ENCODE results near the gene SMYD3.

The SMYD3 gene

DNA sequence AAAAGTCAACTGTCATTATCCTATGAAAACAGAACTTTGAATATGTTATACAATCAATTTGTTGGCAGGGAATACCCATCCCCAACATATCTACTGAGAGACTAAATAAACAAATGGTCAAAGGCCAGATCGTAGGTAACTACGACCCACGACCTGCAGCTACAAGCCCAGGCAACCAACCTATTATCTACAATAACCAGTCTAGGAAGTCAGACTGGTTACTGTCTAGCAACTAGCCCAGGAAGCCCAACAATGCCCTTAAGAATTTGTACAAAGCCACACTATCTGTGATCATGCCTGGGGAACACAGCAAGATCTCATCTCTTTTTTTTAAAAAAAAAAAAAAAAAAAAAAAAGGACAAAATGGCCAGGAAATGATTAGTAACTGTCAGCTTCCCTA, 58.7 kb downstream of the SMYD3 start:
- Histone ChIP-seq H3K36me3 (replicated peaks) (no peaks in the 10 kb centered on the region), H3K27ac (no peak overlapping the region), H3K4me3 (ENCODE audit: low read depth, low read length) (no peak overlapping the region), H3K27me3 (replicated peaks) (no peaks in the 10 kb centered on the region)
- TF ChIP-seq, protein P1, sequence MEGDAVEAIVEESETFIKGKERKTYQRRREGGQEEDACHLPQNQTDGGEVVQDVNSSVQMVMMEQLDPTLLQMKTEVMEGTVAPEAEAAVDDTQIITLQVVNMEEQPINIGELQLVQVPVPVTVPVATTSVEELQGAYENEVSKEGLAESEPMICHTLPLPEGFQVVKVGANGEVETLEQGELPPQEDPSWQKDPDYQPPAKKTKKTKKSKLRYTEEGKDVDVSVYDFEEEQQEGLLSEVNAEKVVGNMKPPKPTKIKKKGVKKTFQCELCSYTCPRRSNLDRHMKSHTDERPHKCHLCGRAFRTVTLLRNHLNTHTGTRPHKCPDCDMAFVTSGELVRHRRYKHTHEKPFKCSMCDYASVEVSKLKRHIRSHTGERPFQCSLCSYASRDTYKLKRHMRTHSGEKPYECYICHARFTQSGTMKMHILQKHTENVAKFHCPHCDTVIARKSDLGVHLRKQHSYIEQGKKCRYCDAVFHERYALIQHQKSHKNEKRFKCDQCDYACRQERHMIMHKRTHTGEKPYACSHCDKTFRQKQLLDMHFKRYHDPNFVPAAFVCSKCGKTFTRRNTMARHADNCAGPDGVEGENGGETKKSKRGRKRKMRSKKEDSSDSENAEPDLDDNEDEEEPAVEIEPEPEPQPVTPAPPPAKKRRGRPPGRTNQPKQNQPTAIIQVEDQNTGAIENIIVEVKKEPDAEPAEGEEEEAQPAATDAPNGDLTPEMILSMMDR (IDR thresholded peaks at IDR 0.05; ENCODE audit: low read depth, low read length, missing control alignments) = no peak
- DNase-seq = no peak
- in situ Hi-C loops (cut with HindIII; ENCODE audit: low pct_ligation_motif_present, low sequenced_read_pairs) = no loop called here

DNA sequence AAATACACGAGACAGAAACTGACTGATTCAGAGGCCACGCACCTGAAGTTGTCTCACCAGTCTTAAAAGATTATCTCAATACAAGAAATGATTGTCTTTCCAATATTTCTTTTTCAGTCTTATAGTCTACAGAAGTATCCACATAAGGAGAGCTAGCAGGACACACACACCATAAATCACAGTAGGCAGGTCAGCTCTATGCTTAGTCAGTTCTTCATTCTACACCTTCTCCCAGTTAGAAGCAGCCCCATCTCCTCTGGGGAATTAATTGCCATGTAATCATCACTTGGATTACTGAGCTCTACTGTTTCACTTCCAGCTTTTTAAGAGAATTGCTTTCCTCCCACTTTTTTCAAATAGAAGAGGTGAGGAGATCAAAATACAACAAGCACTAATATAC, 59.6 kb downstream of the SMYD3 start:
- in situ Hi-C loops (cut with HindIII; ENCODE audit: low pct_ligation_motif_present, low sequenced_read_pairs) = no loop called here
- H3K27ac ChIP-seq = no peak overlapping the region
- TF ChIP-seq, protein P1 (IDR thresholded peaks at IDR 0.05; ENCODE audit: low read depth, low read length, missing control alignments) = no peak
- no peaks in the 10 kb centered on the region for H3K36me3 ChIP-seq (replicated peaks)
- no peaks in the 10 kb centered on the region for H3K27me3 ChIP-seq (replicated peaks)
- H3K4me3 ChIP-seq (ENCODE audit: low read depth, low read length) = no peak overlapping the region
- DNase-seq = no peak

DNA sequence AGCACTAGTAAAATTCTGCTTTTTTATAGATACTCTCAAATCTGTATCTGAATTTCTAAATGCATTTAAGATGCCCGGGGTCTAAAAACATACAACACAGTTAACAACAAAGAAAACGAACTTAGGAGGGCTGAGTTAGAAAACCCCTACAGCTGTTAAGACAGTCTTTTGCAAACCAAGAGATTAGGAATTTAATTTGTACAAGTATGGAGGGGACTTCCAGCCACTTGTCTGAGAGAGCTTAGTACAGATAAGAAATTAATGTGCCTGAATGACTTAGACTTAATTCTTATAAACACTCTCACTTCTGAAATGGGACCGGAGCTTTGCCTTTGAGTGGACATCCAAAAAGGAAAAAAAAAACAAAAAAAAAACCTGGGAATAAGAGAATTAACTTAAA, 61.6 kb downstream of the SMYD3 start:
- H3K27me3 ChIP-seq (replicated peaks) = no peaks in the 10 kb centered on the region

DNA sequence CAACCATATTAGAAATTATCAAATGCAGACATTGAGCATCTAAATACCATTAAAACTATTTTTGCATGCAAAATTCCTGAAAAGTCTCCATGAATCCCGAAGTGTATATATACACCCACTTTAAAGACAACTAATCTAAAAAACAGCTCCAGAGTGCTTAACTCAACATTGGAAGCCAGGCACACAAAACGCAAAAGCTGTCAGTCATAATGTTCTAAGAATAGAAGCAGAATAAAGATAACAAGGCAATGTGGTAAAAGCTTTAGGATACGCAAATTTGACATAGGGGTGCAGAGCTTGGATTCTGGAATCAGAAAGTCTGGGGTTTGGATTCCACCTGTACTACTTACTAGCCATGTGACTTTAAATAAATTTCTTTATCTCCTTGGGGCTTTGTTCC, 62.5 kb downstream of the SMYD3 start:
- no peak for DNase-seq
- in situ Hi-C loops (cut with HindIII; ENCODE audit: low pct_ligation_motif_present, low sequenced_read_pairs) = no loop called here
- Histone ChIP-seq H3K27me3 (replicated peaks) (no peaks in the 10 kb centered on the region), H3K27ac (no peak overlapping the region), H3K4me3 (ENCODE audit: low read depth, low read length) (no peak overlapping the region), H3K36me3 (replicated peaks) (no peaks in the 10 kb centered on the region)
- TF ChIP-seq, protein P1 (IDR thresholded peaks at IDR 0.05; ENCODE audit: low read depth, low read length, missing control alignments) = no peak

More for the DNA sequence above, 61.6 kb downstream of the SMYD3 start:
- H3K36me3 ChIP-seq (replicated peaks) = no peaks in the 10 kb centered on the region
- H3K27ac ChIP-seq = no peak overlapping the region
- no peak overlapping the region for H3K4me3 ChIP-seq (ENCODE audit: low read depth, low read length)
- in situ Hi-C loops (cut with HindIII; ENCODE audit: low pct_ligation_motif_present, low sequenced_read_pairs) = no loop called here
- no peak for DNase-seq
- TF ChIP-seq, protein P1 (IDR thresholded peaks at IDR 0.05; ENCODE audit: low read depth, low read length, missing control alignments) = no peak

DNA sequence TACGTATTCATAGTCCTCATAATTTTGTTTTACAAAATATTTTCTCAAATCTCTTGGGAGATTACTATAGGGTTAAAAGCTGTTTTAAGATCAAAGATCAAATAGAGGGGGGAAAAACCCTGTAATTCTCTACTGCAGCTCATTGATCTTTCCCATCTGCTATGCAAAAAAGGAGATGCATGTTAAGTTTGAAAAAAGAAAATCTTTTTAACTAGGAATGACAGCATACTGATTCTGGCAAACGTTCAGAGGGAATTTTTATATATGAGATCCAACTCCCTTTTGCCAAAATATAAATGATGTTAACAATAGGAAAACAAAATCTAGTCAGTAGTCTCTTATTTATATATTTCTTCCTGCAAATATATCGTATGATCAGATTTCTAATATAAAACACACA, 69.1 kb downstream of the SMYD3 start:
- Histone ChIP-seq H3K27me3 (replicated peaks) (no peaks in the 10 kb centered on the region), H3K27ac (no peak overlapping the region), H3K4me3 (ENCODE audit: low read depth, low read length) (no peak overlapping the region), H3K36me3 (replicated peaks) (no peaks in the 10 kb centered on the region)
- no peak for DNase-seq
- in situ Hi-C loops (cut with HindIII; ENCODE audit: low pct_ligation_motif_present, low sequenced_read_pairs) = no loop called here
- TF ChIP-seq, protein P1 (IDR thresholded peaks at IDR 0.05; ENCODE audit: low read depth, low read length, missing control alignments) = no peak

DNA sequence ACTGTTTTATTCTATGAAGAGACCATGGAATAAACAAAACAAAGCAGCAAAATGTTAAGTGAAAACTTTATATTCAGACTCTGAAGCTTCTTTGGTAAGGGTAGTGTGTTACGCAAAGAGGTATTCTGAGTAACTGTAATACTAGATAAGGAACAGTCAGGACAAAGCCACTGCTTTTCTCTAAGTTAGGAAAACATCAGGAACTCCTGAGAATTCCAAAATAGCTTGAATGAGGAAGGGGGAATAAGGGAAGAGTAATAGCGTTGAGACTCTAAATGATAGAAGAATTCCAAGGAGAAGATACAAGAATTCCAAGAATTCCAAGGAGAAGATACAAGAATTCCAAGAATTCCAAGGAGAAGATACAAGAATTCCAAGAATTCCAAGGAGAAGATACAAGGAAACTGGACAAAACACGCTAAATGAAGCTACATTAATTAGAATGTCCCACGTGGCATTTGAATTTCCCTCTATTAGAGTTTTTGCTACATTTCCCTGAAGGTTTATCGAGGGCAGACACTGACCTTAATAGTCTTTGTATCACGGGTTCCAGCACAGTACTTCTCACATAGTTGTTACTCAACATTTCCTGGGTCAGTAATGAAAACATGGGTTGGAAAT, 71.5 kb downstream of the SMYD3 start:
- in situ Hi-C loops (cut with HindIII; ENCODE audit: low pct_ligation_motif_present, low sequenced_read_pairs) = no loop called here
- no peaks in the 10 kb centered on the region for H3K27me3 ChIP-seq (replicated peaks)
- no peaks in the 10 kb centered on the region for H3K36me3 ChIP-seq (replicated peaks)
- H3K4me3 ChIP-seq (ENCODE audit: low read depth, low read length) = no peak overlapping the region
- peak; percentile 14 for DNase-seq
- H3K27ac ChIP-seq = no peak overlapping the region
- TF ChIP-seq, protein P1 (IDR thresholded peaks at IDR 0.05; ENCODE audit: low read depth, low read length, missing control alignments) = no peak
